Right lung (tissue), 5 donors: ENCODE measurements around the gene THRB. TPM values are rescaled to one million over a fixed set of nuclear protein-coding genes. Genes with fewer than 3 reads are reported as not detected.

Experiments used
- DNase-seq, 2 donors: peaks; one replicate each; pipeline ENCODE4 v3.0.0-alpha.2; 2013
- polyA plus RNA-seq, 5 donors: library from polyadenylated mRNA; unstranded; fragments of 120-200 nt; gene quantifications; one replicate each; pipeline versions ENCODE4 v1.2.1 to v1.2.3, GENCODE V29; 2013; ENCODE audit warnings: inconsistent platforms in 1 of 5, low replicate concordance in 1 of 5; ENCODE audit not compliant: insufficient read length in 5 of 5, insufficient read depth in 1 of 5

THRB gene
- polyA plus RNA-seq, 5 donors, result 9.4 to 17.6 (median 17.0) TPM

DNA sequence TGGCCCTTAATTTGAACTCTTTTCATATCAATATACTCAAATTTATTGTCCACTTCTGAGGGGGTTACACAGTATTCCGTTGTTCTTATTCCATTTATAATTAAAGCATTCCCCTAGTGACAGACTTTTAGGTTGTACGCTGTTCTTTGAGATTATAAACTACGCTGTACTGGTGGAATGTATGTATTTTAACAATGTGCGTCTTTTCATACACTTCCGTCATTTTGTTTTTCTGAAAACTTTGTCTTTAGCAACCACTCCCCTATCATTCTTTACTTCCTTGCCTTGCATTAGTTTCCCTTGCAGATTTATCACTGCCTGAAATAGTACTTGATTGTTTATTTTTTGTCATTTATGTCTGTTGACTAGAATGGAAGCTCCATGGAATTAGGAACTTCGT is 137.0 kb downstream of the THRB start:
- DNase-seq, result no peak

DNA sequence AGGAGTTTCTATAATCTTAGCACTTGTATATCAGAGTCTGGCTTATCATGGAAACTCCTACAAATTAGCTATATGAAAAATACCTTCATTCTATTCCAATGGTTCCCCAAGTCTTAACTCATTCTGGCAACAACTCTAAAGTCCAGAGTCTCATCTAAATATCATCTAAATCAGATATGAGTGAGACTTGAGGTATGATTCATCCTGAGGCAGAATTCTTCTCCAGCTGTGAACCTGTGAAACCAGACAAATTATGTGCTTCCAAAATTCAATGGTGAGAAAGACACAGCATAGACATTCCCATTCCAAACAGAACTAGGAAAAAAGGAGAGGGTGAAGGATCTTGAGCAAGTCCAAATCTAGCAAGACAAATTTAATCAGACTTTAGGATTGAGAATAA is 138.8 kb downstream of the THRB start:
- DNase-seq, result no peak

DNA sequence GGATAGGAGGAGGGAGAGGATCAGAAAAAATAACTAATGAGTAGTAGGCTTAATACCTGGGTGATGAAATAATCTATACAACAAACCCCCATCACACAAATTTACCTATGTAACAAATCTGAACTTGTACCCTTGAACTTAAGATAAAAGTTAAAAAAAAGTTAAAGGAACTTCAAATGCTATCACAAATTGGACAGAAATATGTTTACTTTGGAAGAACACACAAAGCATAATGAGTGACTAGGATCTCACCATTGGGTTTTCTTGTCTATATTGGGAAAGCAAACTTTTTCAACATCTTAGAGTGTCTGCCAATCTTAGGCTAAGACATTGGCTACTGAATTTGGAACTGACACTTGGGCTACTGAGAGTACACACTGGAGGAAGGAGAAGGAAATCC is 140.4 kb downstream of the THRB start:
- no peak for DNase-seq

DNA sequence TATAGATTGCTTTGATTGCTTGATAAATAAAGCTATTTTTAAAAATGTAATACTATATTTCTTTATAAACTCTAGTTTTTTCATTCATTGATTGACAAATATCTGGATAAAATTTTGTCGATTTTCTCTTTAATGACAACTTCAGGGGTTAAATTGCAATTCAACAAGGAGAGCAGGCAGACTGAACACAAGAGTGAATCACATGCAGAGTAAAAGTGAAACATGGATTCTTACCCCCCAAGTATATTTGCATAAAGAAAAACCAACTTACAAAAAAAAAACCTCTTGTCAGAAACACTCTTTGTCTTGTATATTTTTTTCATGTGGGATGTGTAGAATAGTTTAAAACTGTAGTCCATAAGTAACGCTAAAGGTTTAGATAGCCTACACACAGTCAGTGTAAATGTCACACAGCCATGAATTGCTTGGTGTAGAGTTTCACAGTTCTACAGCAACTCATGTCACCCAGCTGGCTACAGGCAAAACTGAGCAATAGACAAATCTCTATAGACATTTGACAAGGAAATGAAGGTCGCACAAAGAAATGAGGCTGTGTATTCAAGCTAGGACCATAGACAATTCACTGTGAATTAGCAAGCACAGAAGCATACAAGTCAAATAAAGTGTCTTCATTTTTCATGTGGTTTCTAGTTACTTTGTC is 141.6 kb downstream of the THRB start:
- DNase-seq, result no peak

DNA sequence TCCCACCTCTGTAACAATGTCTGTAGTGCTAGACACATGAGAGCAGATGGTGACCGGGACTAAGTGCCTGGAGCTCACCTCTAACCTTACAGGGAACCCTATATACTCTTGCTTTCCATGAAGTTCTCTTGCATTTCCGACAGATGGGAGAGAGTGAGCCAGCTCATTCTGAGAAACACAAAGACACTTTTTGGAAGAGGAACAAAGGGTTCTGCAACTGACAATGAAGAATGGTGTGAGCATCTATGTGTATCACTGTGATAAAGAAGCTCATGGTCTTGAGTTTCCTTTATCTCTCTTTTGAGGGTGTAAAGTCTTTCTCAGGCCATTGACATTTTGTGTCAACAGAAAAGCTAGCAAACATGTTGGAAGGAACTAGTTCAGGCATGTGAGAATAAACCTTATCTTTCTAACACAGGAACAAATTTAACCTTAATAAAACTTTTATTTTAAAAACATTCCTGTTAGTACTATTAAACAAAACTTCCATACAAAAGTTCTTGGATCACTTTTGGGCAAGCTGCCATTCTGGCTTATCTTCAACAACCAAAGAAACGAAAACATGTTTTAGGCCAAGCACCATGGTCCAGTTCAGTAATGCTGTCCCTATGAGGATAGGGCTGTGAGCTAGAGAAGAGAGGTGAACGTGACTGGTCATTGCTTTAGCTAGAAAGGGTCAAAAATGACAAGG is 142.7 kb downstream of the THRB start:
- peak in 1 of 2 donors; percentile 51 for DNase-seq

DNA sequence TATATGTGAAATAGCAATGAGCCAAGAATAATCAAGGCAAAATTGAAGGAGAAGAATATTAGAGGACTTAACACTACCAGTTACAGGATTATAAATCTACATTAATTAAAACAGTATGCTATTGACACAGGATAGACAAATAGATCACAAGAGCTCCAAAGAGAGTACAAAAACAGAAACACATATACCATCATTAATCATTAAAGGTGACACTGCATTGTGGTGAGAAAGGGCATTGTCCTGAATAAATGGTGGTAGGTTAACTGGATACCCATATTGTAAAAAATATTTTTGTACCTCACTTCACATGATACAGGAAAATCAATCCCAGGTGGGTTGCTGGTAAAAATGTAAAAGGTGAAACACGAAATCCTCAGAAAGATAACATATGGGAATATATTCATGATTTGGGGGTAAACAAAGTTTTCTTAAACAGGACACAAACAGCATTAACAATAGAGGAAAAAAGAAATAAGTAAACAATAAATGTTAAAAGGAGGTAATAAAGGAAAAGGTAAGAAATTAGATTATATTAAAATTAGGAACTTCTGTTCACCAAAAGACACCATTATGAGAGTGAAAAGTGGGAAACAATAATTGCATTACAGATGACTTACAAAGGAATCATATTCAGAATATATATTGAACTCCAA is 145.2 kb downstream of the THRB start:
- no peak for DNase-seq

DNA sequence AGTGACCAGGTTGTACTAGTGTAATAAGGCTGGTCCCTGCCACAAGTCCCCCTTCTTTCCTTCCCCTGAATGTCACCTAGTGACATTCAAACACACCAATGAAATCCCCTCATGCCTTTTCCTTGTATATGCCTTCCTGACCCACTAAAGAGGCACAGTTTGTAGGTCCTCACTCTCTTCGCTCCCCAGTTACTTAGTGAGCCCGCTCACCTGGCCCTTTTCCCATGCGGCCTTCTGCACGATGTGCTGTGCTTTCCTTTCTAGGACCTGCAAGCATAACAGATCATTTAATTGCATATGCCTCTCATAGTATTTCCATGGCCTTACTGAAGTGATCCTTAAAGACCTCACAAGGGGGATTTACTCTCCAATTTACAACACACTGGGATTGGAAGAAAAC is 146.3 kb downstream of the THRB start:
- DNase-seq, result no peak

DNA sequence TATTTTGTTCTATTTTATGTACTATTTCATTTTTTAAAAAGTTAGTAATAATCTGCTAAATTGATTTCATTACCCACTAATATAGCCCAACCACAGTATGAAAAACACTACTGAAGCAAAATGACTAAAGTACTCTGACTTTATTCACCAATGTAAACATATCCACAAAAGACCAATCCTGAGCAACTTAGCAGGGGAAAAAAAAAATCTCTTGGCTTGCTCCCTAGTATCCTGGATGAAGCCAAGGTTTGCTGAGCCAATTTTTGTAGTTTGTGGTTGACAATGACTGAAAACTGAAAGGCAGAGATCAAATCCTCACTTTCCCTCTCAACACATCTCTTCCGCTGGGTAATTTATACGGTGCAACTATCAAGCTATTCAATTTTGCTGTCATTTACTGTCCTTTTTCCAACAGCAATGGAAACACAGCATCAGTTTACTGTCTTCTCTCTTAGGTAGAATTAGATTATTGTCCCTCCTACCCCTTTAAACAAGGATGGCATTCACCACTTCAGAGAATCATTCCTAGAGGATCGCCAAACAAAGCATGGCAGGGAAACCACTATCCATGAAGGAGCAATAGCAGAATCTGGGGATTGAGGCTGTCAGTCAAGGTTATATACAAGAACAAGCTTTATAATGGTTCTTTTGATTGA is 149.7 kb downstream of the THRB start:
- peak; percentile 64 for DNase-seq

DNA sequence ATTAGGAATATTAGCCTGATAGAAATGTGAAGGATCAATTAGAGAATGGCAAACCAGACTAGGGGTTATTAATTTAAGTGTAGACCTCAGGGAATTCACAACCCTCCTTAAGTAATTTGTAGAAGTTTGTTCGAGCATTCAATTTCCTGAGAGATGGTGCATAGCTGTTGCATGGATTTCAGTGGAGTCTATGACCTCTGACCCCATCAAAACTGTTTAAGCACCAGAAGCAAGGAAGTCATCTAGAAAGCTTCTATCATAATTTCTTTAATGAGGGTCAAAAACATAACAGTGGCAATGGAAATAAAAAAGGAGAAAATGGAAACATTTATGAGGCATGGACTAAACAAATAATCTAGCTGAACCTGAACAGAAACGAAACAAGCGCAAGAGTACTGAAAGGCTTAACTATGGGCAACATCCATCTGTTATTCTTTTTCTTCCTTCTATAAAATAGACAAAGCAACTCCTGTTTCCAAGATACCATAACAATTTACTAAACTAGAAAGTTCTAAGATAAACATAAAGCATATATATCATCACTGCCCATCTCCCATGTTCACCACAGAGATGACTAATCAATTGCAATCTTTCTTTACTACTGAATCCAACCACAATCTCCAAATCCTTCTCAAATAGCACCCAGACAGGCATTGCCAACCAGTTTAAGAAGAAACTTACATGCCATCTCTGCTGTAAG is 151.4 kb downstream of the THRB start:
- DNase-seq, result no peak

DNA sequence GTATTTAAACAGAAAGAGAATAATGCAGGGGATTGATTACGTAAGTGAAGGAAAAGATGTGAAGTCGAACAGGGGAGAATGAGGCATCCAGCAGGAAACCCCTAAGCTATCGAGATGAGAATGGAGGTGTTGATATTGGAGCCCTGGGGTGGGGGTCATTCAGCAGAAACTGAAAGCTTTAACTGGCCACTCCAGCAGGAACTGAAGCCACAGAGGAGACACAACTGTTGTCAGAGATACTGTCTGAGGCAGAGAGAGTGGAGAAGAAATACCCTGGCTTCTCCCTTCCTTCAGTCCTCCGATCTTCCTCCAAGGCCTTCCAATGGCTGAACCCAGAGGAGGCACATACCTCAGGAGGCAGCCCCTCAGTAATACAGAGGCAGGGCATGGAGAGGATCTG is 152.4 kb downstream of the THRB start:
- DNase-seq, result no peak

DNA sequence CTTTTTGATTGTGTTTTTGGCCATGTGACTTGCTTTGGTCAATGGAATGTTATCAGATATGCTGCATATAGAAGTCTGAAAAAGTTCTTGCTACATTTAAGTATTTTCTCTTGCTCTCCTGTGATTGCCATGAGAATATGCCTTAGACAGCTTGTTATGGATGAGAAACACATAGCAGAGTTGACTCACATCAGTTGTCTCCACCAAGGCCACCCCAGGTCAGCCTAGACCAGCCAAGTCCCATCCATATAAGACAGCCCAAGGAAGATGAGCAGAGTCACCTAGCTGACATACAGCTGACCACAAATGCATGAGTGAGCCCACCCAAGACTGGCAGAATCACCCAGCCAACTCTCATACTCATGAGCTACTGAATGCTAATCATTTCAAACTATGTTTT is 153.0 kb downstream of the THRB start:
- DNase-seq, result no peak

DNA sequence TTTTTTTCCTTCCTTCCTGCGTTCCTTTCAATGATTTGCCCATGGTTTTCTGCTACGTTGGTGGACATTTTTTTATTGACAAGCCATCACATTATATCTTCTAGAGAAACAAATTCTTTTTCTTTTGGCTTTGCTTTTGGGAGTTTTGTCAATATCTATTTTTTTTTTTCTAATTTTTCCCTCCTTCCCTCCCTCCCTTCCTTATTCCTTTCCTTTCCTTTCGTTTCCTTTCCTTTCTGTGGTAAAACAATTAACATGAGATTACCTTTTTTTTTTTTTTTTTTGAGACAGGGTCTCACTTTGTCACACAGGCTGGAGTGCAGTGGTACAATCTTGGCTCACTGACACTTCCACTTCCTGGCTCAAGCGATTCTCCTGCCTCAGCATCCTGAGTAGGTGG is 153.7 kb downstream of the THRB start:
- DNase-seq, result no peak

DNA sequence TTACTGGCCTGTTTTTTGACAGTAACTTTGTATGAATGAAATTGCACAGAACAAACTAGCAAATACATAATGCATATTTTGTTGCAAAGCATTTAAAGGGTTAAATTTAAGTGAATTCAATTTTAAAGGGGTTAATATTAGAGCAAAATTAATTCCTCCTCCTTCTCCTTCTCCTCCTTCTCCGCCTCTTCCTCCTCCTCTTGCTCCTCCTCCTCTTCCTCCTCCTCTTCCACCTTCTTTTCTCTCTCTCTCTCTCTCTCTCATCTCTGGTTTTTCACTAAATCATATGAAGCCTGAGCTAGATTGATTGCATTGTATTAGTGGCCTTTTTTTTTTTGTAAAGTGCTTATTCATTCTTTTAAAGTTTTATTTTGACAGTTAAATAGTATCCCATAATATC is 154.5 kb downstream of the THRB start:
- no peak for DNase-seq

DNA sequence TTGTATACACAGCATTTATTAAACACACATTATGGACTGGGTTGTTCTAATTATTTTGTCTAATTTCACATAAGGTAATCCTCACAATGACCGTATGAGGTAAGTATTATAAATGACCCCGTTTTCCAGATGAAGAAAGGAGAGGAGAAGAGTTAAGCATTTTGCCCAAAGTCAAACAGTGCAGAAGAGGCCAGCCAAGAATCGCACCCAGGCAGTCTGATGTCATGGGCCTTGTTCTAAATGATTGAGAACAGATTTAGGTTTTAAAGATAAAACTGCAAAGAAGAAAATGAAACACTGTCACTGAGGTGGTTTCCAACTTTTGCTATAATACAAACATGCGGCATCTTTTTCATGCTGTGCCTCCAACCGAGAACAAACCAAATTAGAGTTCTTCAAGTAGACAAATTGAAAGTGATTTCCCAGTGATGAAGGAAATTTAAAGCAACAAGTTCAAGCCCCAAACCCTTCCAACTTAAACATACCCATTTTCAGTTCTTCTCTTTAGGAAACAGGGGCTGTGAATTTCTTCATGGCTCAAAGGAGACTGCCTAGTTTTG is 155.3 kb downstream of the THRB start:
- DNase-seq, result peak in 1 of 2 donors; percentile 41

DNA sequence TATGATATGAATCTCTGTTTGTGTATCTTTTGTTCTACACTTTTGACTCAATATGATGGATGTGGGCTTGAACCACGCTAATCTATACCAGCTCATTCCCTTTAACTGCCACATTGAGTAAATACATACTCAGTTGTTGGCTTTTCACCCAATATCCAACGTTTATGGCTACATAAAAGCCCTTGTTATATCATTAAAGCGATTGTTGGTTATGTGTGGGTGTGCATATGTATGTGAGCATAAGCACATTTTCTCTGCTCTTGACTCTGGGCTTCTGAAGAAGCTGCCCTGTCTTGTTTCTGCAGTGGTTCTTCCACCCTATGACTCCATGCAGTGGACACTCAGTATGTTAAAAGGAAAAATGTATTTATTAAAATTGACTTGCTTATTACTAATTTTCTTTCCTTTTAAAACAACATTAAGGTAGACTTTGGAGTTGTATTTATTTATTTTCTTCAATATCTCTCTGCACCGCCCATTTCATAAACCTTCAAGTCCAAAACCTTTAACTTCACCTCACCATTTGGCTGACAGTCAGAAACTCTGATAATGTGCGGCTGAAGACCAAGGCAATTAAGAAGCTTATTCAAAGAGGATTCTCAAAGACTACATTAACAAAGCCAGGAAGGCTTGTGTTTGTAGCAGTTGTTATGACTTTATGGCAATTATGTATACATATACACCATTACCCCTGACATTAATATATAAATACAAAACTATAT is 156.1 kb downstream of the THRB start:
- DNase-seq, result no peak

DNA sequence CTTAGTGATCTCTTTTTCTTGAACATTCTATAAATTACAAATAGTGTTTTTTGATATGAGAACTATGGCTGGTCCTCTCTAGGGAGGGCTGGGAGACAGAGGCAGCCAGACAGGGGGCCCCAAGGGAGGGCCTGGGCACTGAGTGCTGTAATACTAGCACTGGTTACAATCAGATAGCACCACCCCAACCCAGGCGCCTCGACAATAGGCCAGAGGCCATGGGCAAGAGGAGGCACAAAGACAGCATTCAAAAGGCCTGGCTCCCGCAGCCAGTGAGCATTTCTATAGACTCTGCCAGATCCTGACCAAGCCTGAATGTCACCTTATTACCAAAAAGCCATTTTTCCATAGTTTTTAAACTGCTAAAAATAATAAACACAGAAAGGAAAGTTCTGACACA is 158.5 kb downstream of the THRB start:
- no peak for DNase-seq

DNA sequence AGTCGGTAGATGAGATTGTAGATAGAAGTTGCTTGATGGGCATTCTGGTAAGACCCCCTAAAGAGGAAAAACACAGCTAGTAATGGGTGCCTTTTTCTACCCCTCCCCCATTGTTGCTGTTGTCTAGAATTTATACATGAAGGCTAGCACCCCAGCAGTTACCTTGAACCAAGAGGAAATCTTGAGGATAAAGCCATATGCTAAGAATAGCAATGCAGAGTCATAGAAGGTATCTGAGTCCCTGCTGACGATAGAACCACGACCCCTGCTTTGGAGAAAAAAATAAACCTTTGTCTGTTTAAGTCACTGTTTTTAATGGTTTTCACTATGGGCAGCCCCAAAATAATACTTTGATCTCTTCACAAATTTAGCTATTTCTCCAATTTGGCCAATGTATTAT is 162.6 kb downstream of the THRB start:
- no peak for DNase-seq

DNA sequence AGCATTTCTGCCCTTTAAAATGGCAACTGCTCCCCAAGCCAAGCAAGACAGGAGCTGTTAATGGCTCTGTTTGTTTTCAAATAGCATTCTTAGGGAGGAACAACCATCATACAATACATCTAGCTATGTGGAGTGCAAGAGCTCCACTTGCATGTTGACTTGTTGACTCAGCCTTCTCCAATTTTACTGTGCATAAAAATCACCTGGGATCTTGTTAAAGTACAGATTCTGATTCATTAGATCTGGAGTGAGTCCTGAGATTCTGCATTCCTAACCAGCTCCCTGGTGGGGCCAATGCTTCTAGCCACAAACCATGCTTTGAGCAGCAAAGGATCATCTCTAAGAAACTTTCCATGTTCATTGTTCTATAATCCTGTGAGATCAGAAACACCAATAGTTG is 171.4 kb downstream of the THRB start:
- no peak for DNase-seq

DNA sequence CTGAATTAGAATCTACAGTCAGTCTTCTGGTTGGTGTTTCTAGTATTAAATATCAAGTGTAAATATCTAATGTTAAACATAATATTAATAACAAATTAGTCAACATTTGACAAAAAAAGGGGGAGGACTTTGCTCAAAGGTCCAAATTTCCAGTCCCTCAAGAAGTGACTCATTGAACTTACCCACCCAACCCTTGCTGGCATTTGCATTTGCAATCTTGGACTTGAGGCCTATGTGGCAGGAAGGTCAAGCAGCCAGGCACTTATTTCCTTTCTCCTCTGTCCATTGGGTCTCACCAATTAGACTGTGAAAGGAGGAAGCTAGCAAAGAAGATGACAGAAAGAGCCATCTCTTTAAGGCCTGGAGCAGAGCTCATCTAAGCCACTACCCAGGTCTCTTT is 174.0 kb downstream of the THRB start:
- no peak for DNase-seq

DNA sequence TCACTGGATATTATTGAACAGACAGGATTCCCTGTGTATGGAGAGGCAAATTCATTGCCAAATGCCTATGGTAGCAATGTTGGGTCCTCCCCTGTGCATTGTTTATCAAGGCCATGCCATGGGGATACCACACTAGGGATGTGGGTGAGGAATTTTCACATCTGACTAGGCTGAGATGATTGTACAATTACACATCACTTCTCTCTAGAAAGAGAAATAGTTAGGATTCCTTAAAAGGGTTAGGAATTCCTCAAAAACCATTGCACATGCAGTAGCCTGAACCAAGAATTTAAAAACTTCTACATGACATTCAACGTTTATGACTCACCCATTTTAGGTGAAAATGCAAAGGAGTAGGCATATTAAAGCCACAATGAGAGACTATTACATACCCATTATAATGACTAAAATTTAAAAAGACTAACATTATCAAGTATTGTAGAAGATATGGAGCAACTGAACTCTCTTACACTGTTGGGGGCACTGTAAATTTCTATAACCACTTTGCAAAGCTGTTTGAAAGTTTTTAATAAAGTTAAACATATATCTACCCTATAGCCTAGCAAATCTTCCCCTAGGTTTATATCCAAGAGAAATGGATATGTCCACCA is 175.9 kb downstream of the THRB start:
- DNase-seq, result no peak
